GM21717 (cell line): ENCODE results near the gene DPP10.

ENCODE experiments used
- ATAC-seq: cut with Tn5 transposase; IDR thresholded peaks from one replicate; pipeline ENCODE4 v1.9.1; 2021; ENCODE audit warnings: mild to moderate bottlenecking, moderate library complexity; ENCODE audit not compliant: unreplicated experiment

DPP10 gene

GRCh38 chr2:115115135-115115534 lies 672.7 kb downstream of the DPP10 start:
- no peak for ATAC-seq

GRCh38 chr2:115118306-115118705 lies 675.9 kb downstream of the DPP10 start:
- ATAC-seq, result no peak

GRCh38 chr2:115119086-115119485 lies 676.6 kb downstream of the DPP10 start:
- ATAC-seq, result no peak

GRCh38 chr2:115122701-115123100 lies 680.3 kb downstream of the DPP10 start:
- ATAC-seq, result no peak

GRCh38 chr2:115124817-115125216 lies 682.4 kb downstream of the DPP10 start:
- no peak for ATAC-seq

- no peak for ATAC-seq
Observed at GRCh38 chr2:115129536-115129935, 687.1 kb downstream of the DPP10 start.

- no peak for ATAC-seq
Observed at GRCh38 chr2:115160531-115161080, 718.2 kb downstream of the DPP10 start.

- no peak for ATAC-seq
Observed at GRCh38 chr2:115161081-115161770, 718.8 kb downstream of the DPP10 start.

GRCh38 chr2:115161771-115162493 lies 719.5 kb downstream of the DPP10 start:
- no peak for ATAC-seq

GRCh38 chr2:115162494-115163293 lies 720.3 kb downstream of the DPP10 start:
- no peak for ATAC-seq

- no peak for ATAC-seq
Observed at GRCh38 chr2:115163572-115163971, 721.1 kb downstream of the DPP10 start.

- no peak for ATAC-seq
Observed at GRCh38 chr2:115165529-115166109, 723.2 kb downstream of the DPP10 start.

- no peak for ATAC-seq
Observed at GRCh38 chr2:115168457-115168856, 726.0 kb downstream of the DPP10 start.

GRCh38 chr2:115169814-115170213 lies 727.4 kb downstream of the DPP10 start:
- ATAC-seq, result no peak

- no peak for ATAC-seq
Observed at GRCh38 chr2:115171751-115172150, 729.3 kb downstream of the DPP10 start.

GRCh38 chr2:115174651-115175050 lies 732.2 kb downstream of the DPP10 start:
- no peak for ATAC-seq

- ATAC-seq, result no peak
Observed at GRCh38 chr2:115183144-115183543, 740.7 kb downstream of the DPP10 start.

GRCh38 chr2:115190459-115190858 lies 748.0 kb downstream of the DPP10 start:
- no peak for ATAC-seq

GRCh38 chr2:115194623-115195022 lies 752.2 kb downstream of the DPP10 start:
- ATAC-seq, result no peak

GRCh38 chr2:115196587-115196986 lies 754.1 kb downstream of the DPP10 start:
- no peak for ATAC-seq

- no peak for ATAC-seq
Observed at GRCh38 chr2:115199966-115200365, 757.5 kb downstream of the DPP10 start.
